ENCODE results near the gene EFCC1.

Gene EFCC1

GRCh38 chr3:129037093-129037419 lies 36.0 kb downstream of the EFCC1 start:
- no peak overlapping the region for H3K27ac ChIP-seq
- ChIA-PET POLR2A (ENCODE audit: low non-redundant PET) (interaction anchor here (0.6 kb wide), 1 partner anchor 308 kb away, joined by 5 read pairs; no protein-coding TSS in a partner anchor), CTCF (interaction anchor here (0.5 to 0.6 kb wide), 2 partner anchors 16 to 18 kb away, joined by 3 to 4 read pairs; no protein-coding TSS in a partner anchor)
- DNase-seq (ENCODE audit: low spot score), result no peak
- TF ChIP-seq, protein P1, sequence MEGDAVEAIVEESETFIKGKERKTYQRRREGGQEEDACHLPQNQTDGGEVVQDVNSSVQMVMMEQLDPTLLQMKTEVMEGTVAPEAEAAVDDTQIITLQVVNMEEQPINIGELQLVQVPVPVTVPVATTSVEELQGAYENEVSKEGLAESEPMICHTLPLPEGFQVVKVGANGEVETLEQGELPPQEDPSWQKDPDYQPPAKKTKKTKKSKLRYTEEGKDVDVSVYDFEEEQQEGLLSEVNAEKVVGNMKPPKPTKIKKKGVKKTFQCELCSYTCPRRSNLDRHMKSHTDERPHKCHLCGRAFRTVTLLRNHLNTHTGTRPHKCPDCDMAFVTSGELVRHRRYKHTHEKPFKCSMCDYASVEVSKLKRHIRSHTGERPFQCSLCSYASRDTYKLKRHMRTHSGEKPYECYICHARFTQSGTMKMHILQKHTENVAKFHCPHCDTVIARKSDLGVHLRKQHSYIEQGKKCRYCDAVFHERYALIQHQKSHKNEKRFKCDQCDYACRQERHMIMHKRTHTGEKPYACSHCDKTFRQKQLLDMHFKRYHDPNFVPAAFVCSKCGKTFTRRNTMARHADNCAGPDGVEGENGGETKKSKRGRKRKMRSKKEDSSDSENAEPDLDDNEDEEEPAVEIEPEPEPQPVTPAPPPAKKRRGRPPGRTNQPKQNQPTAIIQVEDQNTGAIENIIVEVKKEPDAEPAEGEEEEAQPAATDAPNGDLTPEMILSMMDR (conservative IDR thresholded peaks at IDR 0.05; ENCODE audit: low read depth), result no peak

DNA sequence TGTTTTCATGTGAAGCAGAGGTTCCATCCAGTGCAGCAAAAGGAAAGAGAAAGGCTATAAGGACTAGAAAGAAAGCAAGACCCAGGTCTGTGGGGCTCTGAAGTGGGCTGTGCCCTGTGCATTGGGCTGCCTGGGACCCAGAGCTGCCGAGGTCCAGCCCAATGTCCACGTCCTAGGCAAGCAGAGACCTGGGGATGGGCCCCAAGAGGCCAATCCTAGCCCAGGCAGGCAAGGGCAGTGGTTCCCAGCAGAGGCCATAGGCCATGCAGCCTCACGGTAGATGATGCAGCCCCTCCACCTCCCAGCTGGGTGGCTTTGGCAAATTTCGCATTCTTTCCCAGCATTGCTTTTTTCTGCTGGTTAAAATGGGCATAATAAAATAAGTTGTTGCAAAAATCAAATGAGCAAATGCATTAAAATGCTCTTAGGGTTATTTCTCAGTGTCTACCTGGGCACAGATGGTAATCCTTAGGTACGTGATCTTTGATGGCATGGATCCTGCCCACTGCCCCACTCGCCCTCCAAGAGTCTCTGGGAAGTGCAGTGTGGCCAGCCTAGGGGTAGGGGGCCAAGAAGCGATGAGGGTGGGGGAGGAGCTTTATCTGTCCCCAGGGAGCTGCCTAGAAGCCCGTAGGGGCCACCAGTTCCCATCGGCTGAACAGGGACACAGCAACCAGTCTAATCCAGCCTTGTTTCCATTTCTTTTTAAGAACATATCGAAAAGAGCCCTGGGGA lies 37.2 kb downstream of the EFCC1 start:
- TF ChIP-seq, protein P1 (conservative IDR thresholded peaks at IDR 0.05; ENCODE audit: low read depth), result no peak
- ChIA-PET CTCF (interaction anchor here (0.7 kb wide), 2 partner anchors 12 to 949 kb away, joined by 3 to 7 read pairs; no protein-coding TSS in a partner anchor), POLR2A (ENCODE audit: low non-redundant PET) (no interaction called here)
- no peak for DNase-seq (ENCODE audit: low spot score)
- H3K27ac ChIP-seq, result no peak overlapping the region

GRCh38 chr3:129039271-129040038 lies 38.4 kb downstream of the EFCC1 start:
- POLR2A ChIA-PET (ENCODE audit: low non-redundant PET), result no interaction called here
- CTCF ChIA-PET, result interaction anchor here (1.4 kb wide), 1 partner anchor 14 kb away, joined by 5 read pairs; no protein-coding TSS in a partner anchor

DNA sequence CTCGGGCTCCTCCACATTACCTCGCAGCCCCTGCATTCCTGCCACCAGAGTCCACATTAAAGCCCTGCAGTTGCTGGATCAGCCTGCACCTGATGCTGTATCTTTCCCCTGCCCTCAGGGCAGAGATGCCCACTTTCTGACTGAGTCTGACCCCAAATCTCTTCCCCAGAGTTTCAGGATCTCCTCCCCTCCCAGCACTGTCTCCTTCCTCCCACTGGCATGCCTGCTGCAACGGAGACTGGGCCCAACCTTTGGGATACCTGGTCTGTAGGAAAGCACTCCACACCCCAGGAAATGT lies 38.9 kb downstream of the EFCC1 start:
- H3K27ac ChIP-seq, result no peak overlapping the region
- DNase-seq (ENCODE audit: low spot score), result no peak
- TF ChIP-seq, protein P1 (conservative IDR thresholded peaks at IDR 0.05; ENCODE audit: low read depth), result no peak
- ChIA-PET CTCF (interaction anchor here (1.4 kb wide), 1 partner anchor 14 kb away, joined by 5 read pairs; no protein-coding TSS in a partner anchor), POLR2A (ENCODE audit: low non-redundant PET) (no interaction called here)

More at GRCh38 chr3:129039271-129040038, 38.4 kb downstream of the EFCC1 start:
- DNase-seq (ENCODE audit: low spot score), result no peak
- TF ChIP-seq, protein P1 (conservative IDR thresholded peaks at IDR 0.05; ENCODE audit: low read depth), result no peak
- H3K27ac ChIP-seq, result no peak overlapping the region

- H3K27ac ChIP-seq, result no peak overlapping the region
- CTCF ChIA-PET, result interaction anchor here (0.7 kb wide), 1 partner anchor 58 kb away, joined by 3 read pairs; no protein-coding TSS in a partner anchor
- TF ChIP-seq, protein P1 (conservative IDR thresholded peaks at IDR 0.05; ENCODE audit: low read depth), result no peak
- POLR2A ChIA-PET (ENCODE audit: low non-redundant PET), result no interaction called here
- DNase-seq (ENCODE audit: low spot score), result no peak
Measured at GRCh38 chr3:129040579-129041300, 39.6 kb downstream of the EFCC1 start.

GRCh38 chr3:129045675-129046036 lies 44.6 kb downstream of the EFCC1 start:
- no peak for DNase-seq (ENCODE audit: low spot score)
- CTCF ChIA-PET, result interaction anchor here (0.6 kb wide), 1 partner anchor 19 kb away, joined by 4 read pairs; no protein-coding TSS in a partner anchor
- POLR2A ChIA-PET (ENCODE audit: low non-redundant PET), result no interaction called here
- H3K27ac ChIP-seq, result no peak overlapping the region
- TF ChIP-seq, protein P1 (conservative IDR thresholded peaks at IDR 0.05; ENCODE audit: low read depth), result no peak
